H1 (cell line): Measurements from ENCODE around the gene FCGBP. TPM values are rescaled to one million over a fixed set of nuclear protein-coding genes. Genes with fewer than 3 reads are reported as not detected.

ENCODE experiments used
- CTCF ChIA-PET: fragments of 300-600 bp; sonication (Branson Sonifier 250); formaldehyde crosslinking; loops from one replicate; lab custom pipeline; 2021; ENCODE audit not compliant: partially characterized antibody; lab: Charles Lee
- POLR2A ChIA-PET: fragments of 300-600 bp; sonication (Branson Sonifier 250); formaldehyde crosslinking; loops from one replicate; lab custom pipeline; 2021; ENCODE audit warnings: inconsistent platforms; ENCODE audit not compliant: partially characterized antibody; lab: Charles Lee
- DNase-seq, 2 experiments: peaks; one replicate each; pipeline versions ENCODE4 v3.0.0 to v3.0.0-alpha.2; 2010 to 2022; ENCODE audit warnings: low spot score in 2 of 2, low read depth in 1 of 2, mixed read lengths in 1 of 2
- FAIRE-seq: peaks from 2 replicates; lab custom pipeline; 2011; peaks lifted over from hg19 to GRCh38; lab: Jason Lieb, UNC
- H2AFZ ChIP-seq: 2 replicates; pipeline ENCODE4 v1.8.1; 2012; ENCODE audit warnings: low read length, inconsistent platforms
- H2AK5ac ChIP-seq: 2 replicates; pipeline ENCODE4 v1.6.1; 2013; ENCODE audit warnings: low read depth, low read length
- H2BK120ac ChIP-seq: replicated peaks from 2 replicates; pipeline ENCODE3; 2013; ENCODE audit warnings: low read depth, low read length, inconsistent platforms
- H2BK12ac ChIP-seq: 2 replicates; pipeline ENCODE4 v1.6.1; 2013; ENCODE audit warnings: low read depth, low read length
- H2BK15ac ChIP-seq: 2 replicates; pipeline ENCODE4 v1.6.1; 2013; ENCODE audit warnings: low read length
- H2BK20ac ChIP-seq: 2 replicates; pipeline ENCODE4 v1.6.1; 2013; ENCODE audit warnings: low read length
- H2BK5ac ChIP-seq: 2 replicates; pipeline ENCODE4 v1.6.1; 2013; ENCODE audit warnings: low read depth, low read length
- H3K14ac ChIP-seq: 2 replicates; pipeline ENCODE4 v1.6.1; 2013; ENCODE audit warnings: inconsistent platforms; ENCODE audit not compliant: insufficient read length
- H3K18ac ChIP-seq: 2 replicates; pipeline ENCODE4 v1.6.1; 2013; ENCODE audit warnings: low read length; ENCODE audit errors: extremely low read depth
- H3K23ac ChIP-seq: 2 replicates; pipeline ENCODE4 v1.6.1; 2013; ENCODE audit warnings: inconsistent platforms; ENCODE audit not compliant: insufficient read length
- H3K23me2 ChIP-seq: 2 replicates; pipeline ENCODE4 v1.6.1; 2013; ENCODE audit warnings: low read depth, low read length
- H3K27ac ChIP-seq: 2 replicates; pipeline ENCODE4 v1.6.1; 2011; ENCODE audit warnings: low read depth, low read length, inconsistent platforms
- H3K27me3 ChIP-seq, 4 experiments: replicated peaks in 1 of 4; 1 replicate in 1 of 4; 2 replicates in 3 of 4; pipeline versions ENCODE4 v1.6.1 to v1.8.1; 2011 to 2013; ENCODE audit warnings: low read length in 3 of 4, mild to moderate bottlenecking in 3 of 4, inconsistent platforms in 2 of 4, mixed read lengths in 2 of 4, moderate library complexity in 1 of 4; ENCODE audit not compliant: control insufficient read depth in 3 of 4, insufficient read depth in 3 of 4; ENCODE audit errors: extremely low read depth in 1 of 4
- H3K36me3 ChIP-seq, 4 experiments: 2 replicates each; pipeline versions ENCODE4 v1.6.1 to v1.8.1; 2011 to 2013; ENCODE audit warnings: mild to moderate bottlenecking in 4 of 4, low read length in 3 of 4, moderate library complexity in 2 of 4, control low read depth in 1 of 4, inconsistent platforms in 1 of 4; ENCODE audit not compliant: insufficient read depth in 4 of 4, control insufficient read depth in 2 of 4
- H3K4ac ChIP-seq: replicated peaks from 2 replicates; pipeline ENCODE3; 2013; ENCODE audit warnings: low read length, low read depth, mixed read lengths, inconsistent platforms; ENCODE audit not compliant: insufficient read length
- H3K4me1 ChIP-seq, 4 experiments: replicated peaks in 1 of 4; 1 replicate in 1 of 4; 2 replicates in 3 of 4; pipeline versions ENCODE4 v1.6.1 to v1.8.1; 2011 to 2013; ENCODE audit warnings: low read length in 3 of 4, inconsistent platforms in 2 of 4, mixed read lengths in 1 of 4; ENCODE audit not compliant: insufficient read depth in 4 of 4, control insufficient read depth in 3 of 4
- H3K4me2 ChIP-seq, 2 experiments: 2 replicates each; pipeline versions ENCODE4 v1.6.1 to v1.8.1; 2011 to 2013; ENCODE audit warnings: low read depth in 2 of 2, low read length in 2 of 2, control low read depth in 1 of 2, inconsistent platforms in 1 of 2, mild to moderate bottlenecking in 1 of 2; ENCODE audit not compliant: insufficient read depth in 1 of 2
- H3K4me3 ChIP-seq, 4 experiments: fragments of 200-600, 300-600 bp in 1 of 4; sonication (generic), shearing (Covaris generic), sonication (Bioruptor Twin) in 1 of 4; 2 replicates each; pipeline versions ENCODE4 v1.5.1 to v1.8.1; 2011 to 2016; ENCODE audit warnings: low read length in 4 of 4, low read depth in 3 of 4, control low read depth in 2 of 4, inconsistent platforms in 2 of 4, mild to moderate bottlenecking in 2 of 4, mixed read lengths in 1 of 4, moderate library complexity in 1 of 4; ENCODE audit not compliant: insufficient read depth in 2 of 4; ENCODE audit errors: extremely low read depth in 1 of 4
- H3K56ac ChIP-seq: replicated peaks from 2 replicates; pipeline ENCODE3; 2013; ENCODE audit warnings: low read depth, mild to moderate bottlenecking, mixed read lengths, low read length, inconsistent platforms; ENCODE audit not compliant: insufficient read length
- H3K79me1 ChIP-seq: 2 replicates; pipeline ENCODE4 v1.6.1; 2013; ENCODE audit warnings: low read depth, low read length, control low read depth
- H3K79me2 ChIP-seq, 2 experiments: 2 replicates each; pipeline versions ENCODE4 v1.6.1 to v1.8.1; 2012 to 2013; ENCODE audit warnings: low read length in 2 of 2, mild to moderate bottlenecking in 2 of 2, inconsistent platforms in 1 of 2; ENCODE audit not compliant: insufficient read depth in 2 of 2, control insufficient read depth in 1 of 2
- H3K9ac ChIP-seq, 4 experiments: replicated peaks in 1 of 4; 1 replicate in 1 of 4; 2 replicates in 3 of 4; pipeline versions ENCODE4 v1.6.1 to v1.8.1; 2011 to 2013; ENCODE audit warnings: low read depth in 3 of 4, low read length in 3 of 4, control low read depth in 2 of 4, mild to moderate bottlenecking in 2 of 4, moderate library complexity in 2 of 4, inconsistent platforms in 1 of 4; ENCODE audit errors: extremely low read depth in 1 of 4
- H3K9me3 ChIP-seq, 2 experiments: 2 replicates each; pipeline versions ENCODE4 v1.6.1 to v1.8.1; 2012 to 2013; ENCODE audit warnings: mild to moderate bottlenecking in 2 of 2, moderate library complexity in 2 of 2, control low read depth in 1 of 2, inconsistent platforms in 1 of 2, low read depth in 1 of 2, low read length in 1 of 2, mixed read lengths in 1 of 2; ENCODE audit not compliant: insufficient read depth in 2 of 2
- H4K20me1 ChIP-seq, 2 experiments: replicated peaks in 1 of 2; 2 replicates each; pipeline versions ENCODE3 to v1.8.1; 2011 to 2013; ENCODE audit warnings: inconsistent platforms in 2 of 2, low read length in 2 of 2, mild to moderate bottlenecking in 1 of 2; ENCODE audit not compliant: insufficient read depth in 2 of 2, control insufficient read depth in 1 of 2
- H4K5ac ChIP-seq: 2 replicates; pipeline ENCODE4 v1.6.1; 2013; ENCODE audit warnings: low read length, low read depth, mixed read lengths, inconsistent platforms; ENCODE audit not compliant: insufficient read length
- H4K8ac ChIP-seq: 2 replicates; pipeline ENCODE4 v1.8.0; 2013; ENCODE audit warnings: mild to moderate bottlenecking, moderate library complexity, low read length, inconsistent platforms; ENCODE audit not compliant: insufficient read depth; ENCODE audit errors: extremely low read depth
- H4K91ac ChIP-seq: replicated peaks from 2 replicates; pipeline ENCODE3; 2013; ENCODE audit warnings: low read length, mixed read lengths, inconsistent platforms; ENCODE audit not compliant: insufficient read length
- CBX5 ChIP-seq: fragments of 300-800, 300-1000 bp; sonication (generic); IDR thresholded peaks from 2 replicates; pipeline ENCODE4 v1.7.1; 2016; ENCODE audit warnings: antibody characterized with exemption, low read length, low read depth
- RXRA ChIP-seq: IDR thresholded peaks from 2 replicates; pipeline ENCODE4 v1.6.1; 2011; ENCODE audit warnings: low read depth, mild to moderate bottlenecking, low read length, moderate library complexity; ENCODE audit not compliant: insufficient read depth
- TEAD4 ChIP-seq: IDR thresholded peaks from 2 replicates; pipeline ENCODE4 v1.6.1; 2012; ENCODE audit warnings: low read depth, low read length, inconsistent platforms, mixed read lengths
- USF2 ChIP-seq: IDR thresholded peaks from 2 replicates; pipeline ENCODE4 v1.6.1; 2011; ENCODE audit warnings: low read length, improper control_type of control experiment
- WGBS, 2 experiments: shearing (Covaris generic) in 1 of 2; methylation state at CpG; one replicate each; pipeline versions ENCODE4 v1.1.6 to v1.1.7; 2013 to 2015; ENCODE audit warnings: low lambda C conversion rate in 2 of 2, mixed read lengths in 2 of 2, inconsistent platforms in 1 of 2, low coverage in 1 of 2, missing lambda C conversion rate in 1 of 2; ENCODE audit not compliant: insufficient replicate concordance in 2 of 2, insufficient coverage in 1 of 2, insufficient read length in 1 of 2; ENCODE audit errors: extremely low coverage in 1 of 2, missing lambda C conversion rate in 1 of 2; 5-methylcytosine and 5-hydroxymethylcytosine counted together
- polyA plus RNA-seq, 7 experiments: library from polyadenylated mRNA; depleted of rRNA in 3 of 7; stranded (reverse) in 5 of 7; unstranded in 2 of 7; fragments of >200 nt in 5 of 7; fragments of 200-250 nt in 2 of 7; gene quantifications; 1 replicate in 5 of 7; 2 replicates in 1 of 7; 4 replicates in 1 of 7; pipeline versions ENCODE4 v1.2.1 to v1.2.3, GENCODE V29; 2011 to 2013; ENCODE audit warnings: missing spikeins in 2 of 7, mixed read lengths in 2 of 7
- total RNA-seq: library from RNA; stranded (reverse); fragmentation: NEBNext Ultra II Directional; extraction: Animal tissue kit (Norgen Biotek cat#: 25700); gene quantifications from 2 replicates; pipeline ENCODE4 v1.2.1, GENCODE V29; 2021

The FCGBP gene
- total and polyA plus RNA-seq, 2 of the 8 experiments (the other 6 are each of a cell fraction or from before 2014, with no cell fraction given) = 1.1 to 3.1 TPM

- Histone ChIP-seq H4K8ac (no peak overlapping the region), H2BK20ac (no peak overlapping the region), H2AK5ac (no peak overlapping the region), H3K4me3 (no peak overlapping the region), H3K36me3 (peaks cover 18 to 52% (median 36%) of the 10 kb centered on the region in 4 experiments), H3K56ac (no peak overlapping the region), H2BK5ac (no peak overlapping the region), H3K23ac (no peak overlapping the region), H3K23me2 (no peaks in the 10 kb centered on the region), H2BK12ac (no peak overlapping the region), H3K18ac (no peak overlapping the region), H4K5ac (no peak overlapping the region), H2BK15ac (no peak overlapping the region), H3K9me3 (peaks cover 6 to 10% of the 10 kb centered on the region in 2 experiments; a peak in 3 of 4 replicates), H3K79me1 (no peaks in the 10 kb centered on the region; the same call in 1 of the 2 replicates), H3K4me2 (no peak overlapping the region), H4K91ac (no peak overlapping the region), H2AFZ (no peak overlapping the region), H3K79me2 (peaks cover 0 to 12% of the 10 kb centered on the region in 2 experiments; a peak in 2 of 4 replicates), H4K20me1 (peaks cover 0 to 2% of the 10 kb centered on the region in 2 experiments), H3K27ac (no peak overlapping the region), H3K4ac (no peak overlapping the region), H3K4me1 (no peaks in the 10 kb centered on the region), H3K9ac (no peak overlapping the region), H3K14ac (no peak overlapping the region), H3K27me3 (no peaks in the 10 kb centered on the region), H2BK120ac (no peak overlapping the region)
- POLR2A ChIA-PET = interaction anchor here (0.9 kb wide), 1 partner anchor 10 kb away, joined by 3 read pairs; no protein-coding TSS in a partner anchor
- no peak for DNase-seq
- TF ChIP-seq USF2 (no peak), CBX5 (no peak), RXRA (no peak), TEAD4 (no peak)
- WGBS, 2 experiments = 85% methylated on average over 1 of the region's 1 CpG; no CpG with 5 or more reads in 1 of the 2 experiments
- CTCF ChIA-PET = no interaction called here
- no peak for FAIRE-seq
These were observed 48.4 kb upstream of the FCGBP start for GRCh38 chr19:39982883-39983282.
